Neural progenitor cell (in vitro differentiated cells): Measurements from ENCODE around the gene ORMDL3. TPM values are rescaled to one million over a fixed set of nuclear protein-coding genes. Genes with fewer than 3 reads are reported as not detected.

Experiments used
- DNase-seq: peaks from one replicate; pipeline ENCODE4 v3.0.0-alpha.2; 2016; ENCODE audit warnings: low spot score
- H2AFZ ChIP-seq: fragments of 200-600 bp; sonication (generic); replicated peaks from 2 replicates; pipeline ENCODE4 v1.6.1; 2016; ENCODE audit warnings: antibody characterized with exemption
- H3F3A ChIP-seq: fragments of 200-600 bp; sonication (generic); 2 replicates; pipeline ENCODE4 v1.6.1; 2016; ENCODE audit warnings: antibody characterized with exemption, low read depth
- H3K27ac ChIP-seq: fragments of 200-600 bp; sonication (generic); 2 replicates; pipeline ENCODE4 v1.5.1; 2016; ENCODE audit warnings: mild to moderate bottlenecking
- H3K27me3 ChIP-seq: fragments of 200-600 bp; sonication (generic); 2 replicates; pipeline ENCODE4 v1.6.1; 2016; ENCODE audit warnings: mild to moderate bottlenecking, moderate library complexity
- H3K36me3 ChIP-seq: fragments of 200-600 bp; sonication (generic); 2 replicates; pipeline ENCODE4 v1.5.1; 2016
- H3K4me1 ChIP-seq: fragments of 200-600 bp; sonication (generic); 2 replicates; pipeline ENCODE4 v1.6.1; 2016; ENCODE audit warnings: mixed run types
- H3K4me2 ChIP-seq: fragments of 200-600 bp; sonication (generic); 2 replicates; pipeline ENCODE4 v1.6.1; 2016
- H3K4me3 ChIP-seq: fragments of 200-600 bp; sonication (generic); 2 replicates; pipeline ENCODE4 v1.5.1; 2016
- H3K79me2 ChIP-seq: fragments of 200-600 bp; sonication (generic); 2 replicates; pipeline ENCODE4 v1.6.1; 2016; ENCODE audit warnings: low read depth
- H3K9ac ChIP-seq: fragments of 200-600 bp; sonication (generic); 2 replicates; pipeline ENCODE4 v1.6.1; 2016
- H3K9me3 ChIP-seq: fragments of 200-600 bp; sonication (generic); 2 replicates; pipeline ENCODE4 v1.5.1; 2016; ENCODE audit warnings: low read depth
- H4K20me1 ChIP-seq: fragments of 200-600 bp; sonication (generic); 2 replicates; pipeline ENCODE4 v1.6.1; 2016; ENCODE audit warnings: low read depth
- H3K27ac Mint-ChIP-seq: 3 replicates; pipeline ENCODE4 v1.8.0; 2021; ENCODE audit warnings: mixed read lengths
- H3K27me3 Mint-ChIP-seq: 2 replicates; pipeline ENCODE4 v1.8.0; 2022; ENCODE audit warnings: low read depth, mild to moderate bottlenecking, inconsistent platforms, moderate library complexity, mixed read lengths; ENCODE audit not compliant: insufficient read depth
- H3K36me3 Mint-ChIP-seq: 3 replicates; pipeline ENCODE4 v1.8.0; 2021; ENCODE audit warnings: mixed read lengths
- H3K4me1 Mint-ChIP-seq: 3 replicates; pipeline ENCODE4 v1.8.0; 2021; ENCODE audit warnings: mixed read lengths
- H3K4me3 Mint-ChIP-seq: 3 replicates; pipeline ENCODE4 v1.8.0; 2021; ENCODE audit warnings: mild to moderate bottlenecking, moderate library complexity, mixed read lengths
- H3K9me3 Mint-ChIP-seq: 3 replicates; pipeline ENCODE4 v1.8.0; 2020; ENCODE audit warnings: mixed read lengths
- CTCF ChIP-seq: fragments of 200-600 bp; sonication (generic); IDR thresholded peaks from 2 replicates; pipeline ENCODE4 v1.5.1; 2017; ENCODE audit warnings: antibody characterized with exemption, mild to moderate bottlenecking
- EZH2 ChIP-seq: fragments of 200-600 bp; sonication (generic); IDR thresholded peaks from 2 replicates; pipeline ENCODE4 v1.6.1; 2017; ENCODE audit warnings: antibody characterized with exemption, mild to moderate bottlenecking, moderate library complexity
- EZH2phosphoT487 ChIP-seq: fragments of 200-600 bp; sonication (generic); IDR thresholded peaks from 2 replicates; pipeline ENCODE4 v1.6.1; 2017; ENCODE audit warnings: antibody characterized with exemption
- total RNA-seq: library from RNA; depleted of rRNA; stranded (reverse); fragments of >200 nt; gene quantifications from 2 replicates; pipeline ENCODE4 v1.2.3, GENCODE V29; 2015; ENCODE audit warnings: low replicate concordance

Gene ORMDL3
- total RNA-seq, 1 donor from 2014 or later: 29.3 TPM

- H3K36me3 Mint-ChIP-seq: peaks cover 8% of the 10 kb centered on the region
- TF ChIP-seq EZH2phosphoT487: no peak
- no peak for TF ChIP-seq CTCF
- no peak for TF ChIP-seq EZH2
Measured at GRCh38 chr17:39913989-39914388, 13.4 kb downstream of the ORMDL3 start.

GRCh38 chr17:39908789-39909352, 18.5 kb downstream of the ORMDL3 start:
- Mint-ChIP-seq H3K27me3 (peaks cover 4% of the 10 kb centered on the region), H3K4me3 (no peak overlapping the region), H3K27ac (no peak overlapping the region), H3K4me1 (no peaks in the 10 kb centered on the region), H3K9me3 (no peaks in the 10 kb centered on the region), H3K36me3 (peaks cover 9% of the 10 kb centered on the region)
- Histone ChIP-seq H3K4me3 (no peak overlapping the region), H3K36me3 (no peaks in the 10 kb centered on the region), H3K27me3 (no peaks in the 10 kb centered on the region), H3K27ac (no peak overlapping the region), H3K4me1 (no peaks in the 10 kb centered on the region), H3K4me2 (no peak overlapping the region), H4K20me1 (no peaks in the 10 kb centered on the region), H3K79me2 (no peaks in the 10 kb centered on the region), H3F3A (no peaks in the 10 kb centered on the region), H2AFZ (no peak overlapping the region), H3K9ac (no peak overlapping the region), H3K9me3 (no peaks in the 10 kb centered on the region)
- DNase-seq: no peak
- no peak for TF ChIP-seq CTCF
- no peak for TF ChIP-seq EZH2phosphoT487
- no peak for TF ChIP-seq EZH2

More at GRCh38 chr17:39913989-39914388, 13.4 kb downstream of the ORMDL3 start:
- H3K36me3 ChIP-seq: no peaks in the 10 kb centered on the region
- no peaks in the 10 kb centered on the region for H3K4me1 Mint-ChIP-seq
- no peak overlapping the region for H3K4me2 ChIP-seq
- H3K27me3 Mint-ChIP-seq: no peaks in the 10 kb centered on the region
- no peaks in the 10 kb centered on the region for H3K79me2 ChIP-seq
- DNase-seq: no peak
- H3K27me3 ChIP-seq: no peaks in the 10 kb centered on the region
- no peak overlapping the region for H3K27ac Mint-ChIP-seq
- no peaks in the 10 kb centered on the region for H3K9me3 ChIP-seq
- H4K20me1 ChIP-seq: no peaks in the 10 kb centered on the region
- H3K9ac ChIP-seq: no peak overlapping the region
- no peaks in the 10 kb centered on the region for H3F3A ChIP-seq
- H3K27ac ChIP-seq: no peak overlapping the region
- no peak overlapping the region for H3K4me3 Mint-ChIP-seq
- H3K4me3 ChIP-seq: no peak overlapping the region
- no peaks in the 10 kb centered on the region for H3K4me1 ChIP-seq
- H3K9me3 Mint-ChIP-seq: no peaks in the 10 kb centered on the region
- H2AFZ ChIP-seq: no peak overlapping the region

DNA sequence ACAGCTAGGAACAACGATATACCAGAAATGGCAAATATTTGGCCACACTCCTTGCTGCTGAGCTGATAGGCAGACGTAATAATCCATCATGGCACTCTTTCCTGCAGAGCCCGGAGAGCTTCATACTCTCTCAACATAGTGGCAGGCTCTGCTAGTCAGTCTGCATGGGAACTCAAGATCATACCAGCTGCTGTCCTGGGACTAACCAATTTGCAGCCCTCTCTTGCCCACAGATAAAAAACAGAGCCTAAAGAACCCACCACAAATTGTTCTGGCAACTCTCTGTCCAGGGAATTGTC, 22.5 kb downstream of the ORMDL3 start:
- Mint-ChIP-seq H3K27me3 (peaks cover 4% of the 10 kb centered on the region), H3K36me3 (peaks cover 9% of the 10 kb centered on the region), H3K4me3 (no peak overlapping the region), H3K27ac (no peak overlapping the region), H3K9me3 (no peaks in the 10 kb centered on the region), H3K4me1 (no peaks in the 10 kb centered on the region)
- no peaks in the 10 kb centered on the region for H3K9me3 ChIP-seq
- H4K20me1 ChIP-seq: no peaks in the 10 kb centered on the region
- H3K79me2 ChIP-seq: no peaks in the 10 kb centered on the region
- H3K4me2 ChIP-seq: no peak overlapping the region
- H3K9ac ChIP-seq: peak overlapping the region; percentile 27
- no peak for DNase-seq
- no peak overlapping the region for H3K27ac ChIP-seq
- H3K4me1 ChIP-seq: no peaks in the 10 kb centered on the region
- H3K27me3 ChIP-seq: no peaks in the 10 kb centered on the region
- H2AFZ ChIP-seq: no peak overlapping the region
- TF ChIP-seq EZH2: no peak
- TF ChIP-seq EZH2phosphoT487: no peak
- no peak for TF ChIP-seq CTCF
- no peaks in the 10 kb centered on the region for H3F3A ChIP-seq
- H3K36me3 ChIP-seq: no peaks in the 10 kb centered on the region
- no peak overlapping the region for H3K4me3 ChIP-seq
